BLaER1 (cell line): ENCODE results near the gene CCDC77.

Experiments
- H3K27ac ChIP-seq: shearing (Covaris generic); formaldehyde crosslinking; 2 replicates; pipeline ENCODE4 v1.8.1; 2022
- H3K27me3 ChIP-seq: shearing (Covaris generic); formaldehyde crosslinking; 2 replicates; pipeline ENCODE4 v1.8.1; 2022
- H3K36me3 ChIP-seq: shearing (Covaris generic); formaldehyde crosslinking; 2 replicates; pipeline ENCODE4 v1.8.1; 2022
- H3K4me1 ChIP-seq: shearing (Covaris generic); formaldehyde crosslinking; 2 replicates; pipeline ENCODE4 v1.8.1; 2022
- H3K4me2 ChIP-seq: shearing (Covaris generic); formaldehyde crosslinking; 2 replicates; pipeline ENCODE4 v1.8.1; 2022
- H3K4me3 ChIP-seq: shearing (Covaris generic); formaldehyde crosslinking; 2 replicates; pipeline ENCODE4 v1.8.1; 2022
- H3K9ac ChIP-seq: shearing (Covaris generic); formaldehyde crosslinking; 2 replicates; pipeline ENCODE4 v1.8.1; 2022
- H3K9me3 ChIP-seq: shearing (Covaris generic); formaldehyde crosslinking; 2 replicates; pipeline ENCODE4 v1.8.1; 2022
- H4K20me1 ChIP-seq: shearing (Covaris generic); formaldehyde crosslinking; 2 replicates; pipeline ENCODE4 v1.8.1; 2022
- Cebpa-rat ChIP-seq: shearing (Covaris generic); IDR thresholded peaks from 2 replicates; pipeline ENCODE4 v1.8.1; 2022

CCDC77 gene

DNA sequence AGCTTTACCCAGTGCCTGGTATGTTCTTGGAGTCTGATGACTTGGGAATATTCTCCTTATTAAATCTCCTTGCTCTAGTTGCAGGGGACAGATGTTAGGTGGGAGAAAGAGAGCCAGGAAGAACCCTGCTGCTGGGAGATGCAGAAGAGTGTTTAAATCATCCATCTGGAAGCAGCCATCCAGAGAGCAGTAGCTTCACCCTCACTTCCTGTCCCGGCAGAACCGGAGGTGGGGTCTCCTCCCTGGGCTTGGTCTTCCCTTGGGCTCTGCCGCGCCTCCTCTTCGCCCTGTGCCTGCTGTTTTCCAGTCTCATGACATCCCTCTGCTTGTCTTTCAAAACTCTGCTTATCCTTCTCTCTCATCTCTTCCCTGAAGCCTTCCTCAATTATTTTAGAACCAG lies 73.8 kb downstream of the CCDC77 start:
- H3K27ac ChIP-seq, result no peak overlapping the region
- no peak overlapping the region for H3K4me3 ChIP-seq
- peak overlapping the region; percentile 62 for H3K4me2 ChIP-seq
- H3K27me3 ChIP-seq, result no peaks in the 10 kb centered on the region
- no peaks in the 10 kb centered on the region for H4K20me1 ChIP-seq
- no peaks in the 10 kb centered on the region for H3K36me3 ChIP-seq
- no peaks in the 10 kb centered on the region for H3K9me3 ChIP-seq
- TF ChIP-seq Cebpa-rat, result no peak
- no peak overlapping the region for H3K9ac ChIP-seq
- H3K4me1 ChIP-seq, result peaks cover 16% of the 10 kb centered on the region

DNA sequence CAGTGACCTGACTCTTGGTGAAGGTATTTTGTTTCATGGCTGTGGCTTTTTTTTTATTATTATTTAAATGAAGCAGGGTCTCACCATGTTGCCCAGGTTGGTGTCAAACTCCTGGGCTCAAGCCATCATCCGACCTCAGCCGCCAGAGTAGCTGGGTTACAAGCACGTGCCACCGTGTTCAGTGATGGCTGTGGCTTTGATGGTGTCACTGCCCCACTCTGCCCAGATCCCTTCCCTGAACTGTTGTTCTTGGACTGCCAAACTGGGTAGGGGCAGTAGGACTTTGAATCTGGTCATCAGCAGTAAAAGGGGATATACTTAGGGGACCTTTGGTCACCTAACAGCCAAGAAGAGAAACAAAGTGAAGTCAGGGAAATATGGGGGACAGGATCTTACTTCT lies 77.7 kb downstream of the CCDC77 start:
- Histone ChIP-seq H3K4me3 (no peak overlapping the region), H3K4me2 (no peak overlapping the region), H3K4me1 (peaks cover 37% of the 10 kb centered on the region), H4K20me1 (no peaks in the 10 kb centered on the region), H3K27ac (no peak overlapping the region), H3K9me3 (no peaks in the 10 kb centered on the region), H3K36me3 (no peaks in the 10 kb centered on the region), H3K9ac (no peak overlapping the region), H3K27me3 (no peaks in the 10 kb centered on the region)
- no peak for TF ChIP-seq Cebpa-rat

- no peaks in the 10 kb centered on the region for H3K9me3 ChIP-seq
- peak overlapping the region; percentile 57 for H3K27ac ChIP-seq
- H3K4me1 ChIP-seq, result peaks cover 21% of the 10 kb centered on the region
- H3K4me2 ChIP-seq, result peak overlapping the region; percentile 64
- no peak for TF ChIP-seq Cebpa-rat
- no peak overlapping the region for H3K4me3 ChIP-seq
- no peaks in the 10 kb centered on the region for H3K27me3 ChIP-seq
- H3K36me3 ChIP-seq, result no peaks in the 10 kb centered on the region
- no peak overlapping the region for H3K9ac ChIP-seq
- no peaks in the 10 kb centered on the region for H4K20me1 ChIP-seq
Observed at GRCh38 chr12:480831-481816, 79.7 kb downstream of the CCDC77 start.

GRCh38 chr12:482061-482460 lies 80.6 kb downstream of the CCDC77 start:
- H3K9ac ChIP-seq, result no peak overlapping the region
- H4K20me1 ChIP-seq, result no peaks in the 10 kb centered on the region
- no peaks in the 10 kb centered on the region for H3K27me3 ChIP-seq
- peaks cover 21% of the 10 kb centered on the region for H3K4me1 ChIP-seq
- H3K9me3 ChIP-seq, result no peaks in the 10 kb centered on the region
- peak overlapping the region; percentile 64 for H3K4me2 ChIP-seq
- H3K27ac ChIP-seq, result no peak overlapping the region
- H3K36me3 ChIP-seq, result no peaks in the 10 kb centered on the region
- TF ChIP-seq Cebpa-rat, result no peak
- H3K4me3 ChIP-seq, result no peak overlapping the region

DNA sequence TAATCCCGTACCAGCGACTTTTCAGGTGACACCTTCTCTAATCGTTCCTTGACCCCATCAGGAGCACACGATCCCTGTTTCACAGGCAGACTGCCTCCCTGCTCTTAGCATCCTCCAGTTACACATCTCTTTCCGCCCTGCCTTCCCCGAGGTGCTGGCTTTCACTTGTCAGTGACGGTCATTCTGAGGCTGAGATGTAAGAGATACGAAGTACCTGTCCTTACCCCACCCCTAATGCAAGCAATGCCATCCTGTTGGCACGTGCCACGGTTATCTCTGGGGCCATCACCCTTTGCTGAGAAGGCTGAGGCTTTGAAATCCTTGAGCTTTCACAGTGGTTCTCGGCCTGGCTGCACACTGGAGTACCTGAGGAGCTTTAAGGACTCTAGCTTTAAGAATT lies 82.7 kb downstream of the CCDC77 start:
- no peak for TF ChIP-seq Cebpa-rat
- Histone ChIP-seq H4K20me1 (no peaks in the 10 kb centered on the region), H3K4me2 (no peak overlapping the region), H3K27ac (no peak overlapping the region), H3K4me3 (no peak overlapping the region), H3K9ac (no peak overlapping the region), H3K4me1 (peaks cover 21% of the 10 kb centered on the region), H3K27me3 (no peaks in the 10 kb centered on the region), H3K9me3 (no peaks in the 10 kb centered on the region), H3K36me3 (no peaks in the 10 kb centered on the region)

- no peaks in the 10 kb centered on the region for H3K36me3 ChIP-seq
Observed at GRCh38 chr12:490260-490659, 88.8 kb downstream of the CCDC77 start.

More at GRCh38 chr12:490260-490659, 88.8 kb downstream of the CCDC77 start:
- Histone ChIP-seq H4K20me1 (no peaks in the 10 kb centered on the region), H3K4me1 (no peaks in the 10 kb centered on the region), H3K27me3 (no peaks in the 10 kb centered on the region), H3K27ac (no peak overlapping the region), H3K4me3 (no peak overlapping the region), H3K9ac (no peak overlapping the region), H3K4me2 (no peak overlapping the region), H3K9me3 (peaks cover 14% of the 10 kb centered on the region)
- TF ChIP-seq Cebpa-rat, result no peak
